HG02884 (cell line): ENCODE data around the gene HOXA11.

Source experiments
- ATAC-seq: cut with Tn5 transposase; IDR thresholded peaks from one replicate; pipeline ENCODE4 v1.9.1; 2021; ENCODE audit warnings: mild to moderate bottlenecking, moderate library complexity; ENCODE audit not compliant: unreplicated experiment

HOXA11 gene

GRCh38 chr7:27159266-27160144 is 25.5 kb downstream of the HOXA11 start:
- ATAC-seq = no peak

- ATAC-seq = no peak
Observed at GRCh38 chr7:27158436-27159265, 26.4 kb downstream of the HOXA11 start.

GRCh38 chr7:27157702-27158431 is 27.2 kb downstream of the HOXA11 start:
- ATAC-seq = no peak

- ATAC-seq = no peak
Observed at GRCh38 chr7:27156916-27157701, 27.9 kb downstream of the HOXA11 start.

GRCh38 chr7:27156508-27156898 is 28.5 kb downstream of the HOXA11 start, which contains the start of gene HOXA7:
Gene HOXA7, minus strand, starts transcription at chr7:27156675. Its CDS starts 130 bp downstream, at chr7:27156545.
- no peak for ATAC-seq

- ATAC-seq = no peak
Observed at GRCh38 chr7:27155816-27156507, 29.1 kb downstream of the HOXA11 start.

- no peak for ATAC-seq
Observed at GRCh38 chr7:27154901-27155815, 29.9 kb downstream of the HOXA11 start.

- no peak for ATAC-seq
Observed at GRCh38 chr7:27154369-27154768, 30.7 kb downstream of the HOXA11 start.

- no peak for ATAC-seq
Observed at GRCh38 chr7:27153526-27153925, 31.5 kb downstream of the HOXA11 start.

- ATAC-seq = no peak
Observed at GRCh38 chr7:27152816-27153442, 32.1 kb downstream of the HOXA11 start.

- no peak for ATAC-seq
Observed at GRCh38 chr7:27151931-27152815, 32.9 kb downstream of the HOXA11 start, which contains the start of gene HOXA3. Gene HOXA3, minus strand, starts transcription at chr7:27152583. Its CDS starts 41,943 bp downstream, at chr7:27110640.

- no peak for ATAC-seq
Observed at GRCh38 chr7:27151341-27151930, 33.6 kb downstream of the HOXA11 start.

GRCh38 chr7:27150568-27151340 is 34.3 kb downstream of the HOXA11 start:
- ATAC-seq = peak; percentile 71

GRCh38 chr7:27149842-27150567 is 35.0 kb downstream of the HOXA11 start:
- no peak for ATAC-seq
